Lower leg skin (tissue), 4 donors: ENCODE results near the gene DENND1A. TPM values are rescaled to one million over a fixed set of nuclear protein-coding genes. Genes with fewer than 3 reads are reported as not detected.
A peak's percentile ranks its signal among the peaks of the same experiment; 100 is the strongest.

ENCODE experiments used
- DNase-seq, 2 donors: peaks; one replicate each; pipeline ENCODE4 v3.0.0-alpha.2; 2019; ENCODE audit warnings: low spot score in 2 of 2
- H3K4me3 ChIP-seq: fragments of 200-600 bp; sonication (generic); 2 replicates; pipeline ENCODE4 v1.5.1; 2017; ENCODE audit warnings: mild to moderate bottlenecking, low read depth; ENCODE audit not compliant: poor library complexity, severe bottlenecking
- CTCF ChIP-seq, 3 donors: fragments of 450-650 bp; IDR thresholded peaks; one replicate each; pipeline ENCODE4 v1.5.1; 2016; ENCODE audit warnings: antibody characterized with exemption in 3 of 3, mild to moderate bottlenecking in 3 of 3, moderate library complexity in 2 of 3
- POLR2A ChIP-seq, 2 donors: fragments of 450-650 bp; IDR thresholded peaks; one replicate each; pipeline ENCODE4 v1.6.1; 2016 to 2017; ENCODE audit warnings: antibody characterized with exemption in 2 of 2, mild to moderate bottlenecking in 1 of 2, moderate library complexity in 1 of 2
- WGBS, 2 donors: methylation state at CpG; one replicate each; pipeline ENCODE4 v1.1.5; 2018; 5-methylcytosine and 5-hydroxymethylcytosine counted together
- intact Hi-C: fragments of 100-400 bp; cut with DNase I; formaldehyde crosslinking; loops from one replicate; pipeline ENCODE4 v1.15.0; 2023; ENCODE audit warnings: low total_unique reads
- total RNA-seq, 4 donors: library from RNA; depleted of rRNA; stranded (reverse); fragments of >200 nt; gene quantifications; one replicate each; pipeline ENCODE4 v1.1.0, GENCODE V29; 2016

DENND1A gene
- total RNA-seq, 4 donors from 2014 or later = 6.5 to 16.3 (median 12.3) TPM

- TF ChIP-seq POLR2A (IDR thresholded peaks at IDR 0.05) (no peak), CTCF (IDR thresholded peaks at IDR 0.05) (no peak)
- intact Hi-C loops = no loop called here
Measured at GRCh38 chr9:123564652-123565051, 365.3 kb downstream of the DENND1A start.

GRCh38 chr9:123562844-123563346, 367.0 kb downstream of the DENND1A start:
- intact Hi-C loops = no loop called here
- no peak overlapping the region for H3K4me3 ChIP-seq
- WGBS, 2 donors = 81 to 89% methylated on average over 6 of the region's 6 CpGs
- no peak for DNase-seq
- TF ChIP-seq POLR2A (IDR thresholded peaks at IDR 0.05) (no peak), CTCF (IDR thresholded peaks at IDR 0.05) (no peak)

More at GRCh38 chr9:123564652-123565051, 365.3 kb downstream of the DENND1A start:
- no peak for DNase-seq
- no peak overlapping the region for H3K4me3 ChIP-seq
- 94 to 97% methylated on average over 1 of the region's 1 CpG for WGBS, 2 donors

- TF ChIP-seq CTCF (IDR thresholded peaks at IDR 0.05) (no peak), POLR2A (IDR thresholded peaks at IDR 0.05) (no peak)
- WGBS, 2 donors = 83 to 88% methylated on average over 6 of the region's 6 CpGs
- no peak for DNase-seq
- no peak overlapping the region for H3K4me3 ChIP-seq
- intact Hi-C loops = no loop called here
Measured at GRCh38 chr9:123561046-123561445, 368.9 kb downstream of the DENND1A start.

GRCh38 chr9:123556464-123557435, 373.2 kb downstream of the DENND1A start:
- H3K4me3 ChIP-seq = no peak overlapping the region
- 86 to 89% methylated on average over 22 of the region's 22 CpGs for WGBS, 2 donors
- DNase-seq = no peak
- intact Hi-C loops = no loop called here
- TF ChIP-seq POLR2A (IDR thresholded peaks at IDR 0.05) = no peak

- 58 to 67% methylated on average over 3 of the region's 3 CpGs for WGBS, 2 donors
- peak in 1 of 2 donors; percentile 23 for DNase-seq
- H3K4me3 ChIP-seq = no peak overlapping the region
- intact Hi-C loops = no loop called here
- TF ChIP-seq POLR2A (IDR thresholded peaks at IDR 0.05) = no peak
- no peak for TF ChIP-seq CTCF (IDR thresholded peaks at IDR 0.05)
Measured at GRCh38 chr9:123555646-123556045, 374.3 kb downstream of the DENND1A start.

- no peak overlapping the region for H3K4me3 ChIP-seq
- TF ChIP-seq CTCF (IDR thresholded peaks at IDR 0.05) (no peak), POLR2A (IDR thresholded peaks at IDR 0.05) (no peak)
- intact Hi-C loops = no loop called here
- WGBS, 2 donors = 95 to 99% methylated on average over 5 of the region's 5 CpGs
- no peak for DNase-seq
Measured at GRCh38 chr9:123552530-123552929, 377.4 kb downstream of the DENND1A start.
